Activated CD8-positive, alpha-beta memory T cell treated with anti-CD3 and anti-CD28 coated beads, Interleukin-2, amount 50 U/mL, for 4 hours (primary cell): Measurements from ENCODE around the gene CEACAM1.
"Not testable (repeated sequence)": the region's sequence is repeated elsewhere in the genome, so short reads cannot be mapped to it uniquely, and the experiment has no call there.

Experiments used
- DNase-seq: peaks from one replicate; pipeline ENCODE4 v3.0.0-alpha.2; 2020

CEACAM1 gene

GRCh38 chr19:42528354-42529247 is at the start of gene CEACAM1:
TSS of gene CEACAM1 (minus strand) at chr19:42528481. CDS start at chr19:42528374, 107 bp downstream.
- DNase-seq, result peak; percentile 49

GRCh38 chr19:42577016-42577415 is 48.7 kb upstream of the CEACAM1 start:
- no peak for DNase-seq

- no peak for DNase-seq
Observed at GRCh38 chr19:42576241-42576640, 48.0 kb upstream of the CEACAM1 start.

- DNase-seq, result no peak
Observed at GRCh38 chr19:42573642-42574041, 45.4 kb upstream of the CEACAM1 start.

- no peak for DNase-seq
Observed at GRCh38 chr19:42571116-42571515, 42.8 kb upstream of the CEACAM1 start.

- no peak for DNase-seq
Observed at GRCh38 chr19:42569193-42569592, 40.9 kb upstream of the CEACAM1 start.

GRCh38 chr19:42568006-42568405 is 39.7 kb upstream of the CEACAM1 start:
- DNase-seq, result no peak

GRCh38 chr19:42567567-42567966 is 39.3 kb upstream of the CEACAM1 start:
- DNase-seq, result no peak

GRCh38 chr19:42563352-42564210 is 35.3 kb upstream of the CEACAM1 start:
- DNase-seq, result no peak

- no peak for DNase-seq
Observed at GRCh38 chr19:42561512-42561911, 33.2 kb upstream of the CEACAM1 start.

GRCh38 chr19:42560731-42561130 is 32.5 kb upstream of the CEACAM1 start:
- DNase-seq, result no peak

- no peak for DNase-seq
Observed at GRCh38 chr19:42558450-42559150, 30.3 kb upstream of the CEACAM1 start.

GRCh38 chr19:42557386-42557871 is 29.1 kb upstream of the CEACAM1 start:
- not testable (repeated sequence) for DNase-seq

GRCh38 chr19:42555801-42556200 is 27.5 kb upstream of the CEACAM1 start:
- no peak for DNase-seq

GRCh38 chr19:42555317-42555716 is 27.0 kb upstream of the CEACAM1 start:
- no peak for DNase-seq

GRCh38 chr19:42554046-42554575 is 25.8 kb upstream of the CEACAM1 start:
- no peak for DNase-seq

GRCh38 chr19:42553292-42554045 is 25.2 kb upstream of the CEACAM1 start:
- DNase-seq, result no peak

GRCh38 chr19:42552086-42553065 is 24.1 kb upstream of the CEACAM1 start:
- DNase-seq, result no peak

- not testable (repeated sequence) for DNase-seq
Observed at GRCh38 chr19:42550521-42550920, 22.2 kb upstream of the CEACAM1 start.

- not testable (repeated sequence) for DNase-seq
Observed at GRCh38 chr19:42549067-42549466, 20.8 kb upstream of the CEACAM1 start.

- no peak for DNase-seq
Observed at GRCh38 chr19:42548552-42548951, 20.3 kb upstream of the CEACAM1 start.
